GM19193 (cell line): ENCODE results near the gene RRP15.

ENCODE experiments used
- POLR2A ChIP-seq: IDR thresholded peaks from 4 replicates; pipeline ENCODE4 v1.6.1; 2011; ENCODE audit not compliant: insufficient read depth, insufficient read length; ENCODE audit errors: extremely low read depth

RRP15 gene, protein sequence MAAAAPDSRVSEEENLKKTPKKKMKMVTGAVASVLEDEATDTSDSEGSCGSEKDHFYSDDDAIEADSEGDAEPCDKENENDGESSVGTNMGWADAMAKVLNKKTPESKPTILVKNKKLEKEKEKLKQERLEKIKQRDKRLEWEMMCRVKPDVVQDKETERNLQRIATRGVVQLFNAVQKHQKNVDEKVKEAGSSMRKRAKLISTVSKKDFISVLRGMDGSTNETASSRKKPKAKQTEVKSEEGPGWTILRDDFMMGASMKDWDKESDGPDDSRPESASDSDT

DNA sequence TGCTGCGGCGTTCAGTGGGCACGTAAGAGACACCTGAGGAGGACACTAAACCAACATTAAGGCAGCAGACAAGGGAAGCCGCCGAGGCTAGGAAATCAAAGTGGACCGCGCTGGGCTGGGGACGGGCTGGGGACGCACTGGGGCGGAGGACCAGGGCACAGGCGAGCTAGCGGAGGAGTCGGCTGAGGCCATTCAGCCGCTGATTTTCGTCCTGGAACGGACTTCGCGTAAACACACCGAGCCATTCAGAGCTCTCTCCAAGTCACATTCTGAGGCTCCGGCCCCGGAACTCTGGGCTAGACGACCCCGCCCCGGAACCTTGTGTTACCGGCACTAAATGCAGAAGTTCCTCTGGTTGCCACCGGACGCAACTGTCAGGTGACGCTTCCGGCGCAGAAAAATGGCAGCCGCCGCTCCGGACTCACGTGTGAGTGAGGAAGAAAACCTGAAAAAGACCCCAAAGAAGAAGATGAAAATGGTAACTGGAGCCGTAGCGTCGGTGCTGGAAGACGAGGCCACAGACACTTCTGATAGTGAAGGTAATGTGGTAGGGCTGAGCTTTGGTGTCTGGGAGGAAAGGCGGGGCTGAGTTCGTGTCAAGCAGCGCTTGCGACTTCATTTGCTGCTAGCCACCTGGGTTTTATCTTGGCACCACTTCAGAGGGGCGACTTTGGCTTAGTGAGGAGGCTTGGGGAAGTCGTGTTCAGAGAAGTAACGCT is at the start of gene RRP15:
Gene RRP15 (plus strand): TSS at position 377 of the 719 bp plus-strand sequence. CDS start 24 bp downstream, at position 401.
- TF ChIP-seq POLR2A: peak; percentile 82

DNA sequence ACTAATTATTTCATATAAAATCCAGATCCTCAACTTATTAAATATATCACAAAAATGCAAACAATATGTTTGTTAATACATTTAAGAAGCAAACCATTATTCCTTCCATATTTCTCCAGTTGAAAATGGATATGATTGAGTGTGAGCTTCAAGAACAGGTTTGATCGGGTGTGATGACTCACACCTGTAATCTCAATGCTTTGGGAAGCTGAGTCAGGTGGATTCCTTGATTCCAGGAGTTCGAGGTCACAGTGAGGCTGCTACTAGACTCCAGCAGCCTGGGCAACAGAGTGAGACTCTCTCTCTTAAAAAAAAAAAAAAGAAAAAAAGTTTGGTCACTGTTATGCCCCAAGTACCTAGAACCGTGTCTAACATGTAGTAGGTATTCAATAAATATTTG is 42.9 kb upstream of the RRP15 start:
- no peak for TF ChIP-seq POLR2A

DNA sequence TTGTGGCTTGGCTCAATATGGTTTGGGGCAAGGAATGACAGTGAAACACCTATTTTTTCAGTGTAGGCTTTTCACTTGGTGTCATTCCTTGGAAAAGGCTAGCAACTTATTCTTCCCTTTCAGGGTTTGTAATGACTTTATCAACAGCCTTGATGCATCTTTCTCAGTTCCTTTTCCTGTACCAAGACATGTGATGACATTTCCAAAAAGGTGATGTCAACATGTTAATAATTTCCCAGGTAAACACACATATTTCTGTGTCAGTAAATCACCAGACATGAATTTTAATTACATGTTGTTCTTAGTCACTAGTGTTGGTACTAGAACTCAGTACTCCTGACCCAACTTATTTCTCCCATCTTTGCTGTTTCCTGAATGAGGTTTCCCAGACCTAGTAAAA is 37.8 kb upstream of the RRP15 start:
- TF ChIP-seq POLR2A: no peak

DNA sequence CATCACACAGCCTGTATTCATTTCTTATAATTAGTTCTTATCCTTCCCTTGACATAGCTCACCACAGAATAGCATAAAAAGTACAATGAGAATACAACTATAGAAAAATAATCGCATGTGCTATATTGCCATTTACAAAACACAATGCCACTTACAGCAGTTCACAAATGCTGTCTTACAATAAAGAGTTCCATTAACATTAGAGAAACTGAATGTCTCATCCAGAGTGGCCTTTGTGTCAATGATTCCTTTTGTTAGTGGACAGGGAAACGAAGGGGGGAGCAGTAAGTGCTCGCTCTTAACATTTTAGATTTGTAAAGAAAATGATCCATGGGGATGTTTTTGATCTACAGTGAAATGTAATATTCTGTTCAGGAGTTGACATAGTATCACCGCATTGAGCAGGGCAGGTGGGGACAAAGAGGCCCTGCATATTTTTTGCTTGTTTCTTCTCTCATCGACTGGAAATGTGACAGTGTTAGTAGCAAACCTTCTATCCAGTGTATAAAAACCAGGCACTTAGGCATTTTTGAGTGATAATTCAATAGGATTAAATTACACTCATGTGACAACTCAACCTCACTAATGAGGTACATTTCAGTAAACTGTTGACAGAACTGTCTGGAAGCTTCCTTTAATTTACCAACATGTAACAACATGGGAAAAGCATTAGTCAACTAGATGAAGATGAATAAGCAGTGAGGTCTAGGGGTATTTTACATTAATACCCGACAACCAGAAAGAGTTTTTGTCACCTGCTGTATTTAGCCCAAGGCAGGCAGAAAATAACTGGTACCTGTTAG is 35.6 kb upstream of the RRP15 start:
- TF ChIP-seq POLR2A: no peak

DNA sequence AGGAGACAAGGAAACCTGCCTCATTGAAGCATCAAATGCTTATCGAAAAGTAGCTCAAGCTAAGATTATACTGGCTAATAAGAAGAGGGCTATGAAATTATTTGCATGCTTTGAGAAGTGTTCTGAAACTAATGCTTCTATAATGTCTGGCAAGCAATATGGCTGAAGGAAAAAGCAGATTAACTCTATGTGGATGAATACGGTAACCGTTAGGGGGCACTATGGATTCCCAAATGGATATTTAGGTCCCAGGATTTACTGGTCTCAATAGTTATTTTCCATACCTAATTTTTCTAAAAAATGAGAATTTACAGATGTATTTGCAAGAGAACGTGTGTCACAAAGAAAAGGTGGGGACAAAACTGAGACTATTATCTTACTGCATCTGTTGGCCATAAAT is 34.6 kb upstream of the RRP15 start:
- no peak for TF ChIP-seq POLR2A

DNA sequence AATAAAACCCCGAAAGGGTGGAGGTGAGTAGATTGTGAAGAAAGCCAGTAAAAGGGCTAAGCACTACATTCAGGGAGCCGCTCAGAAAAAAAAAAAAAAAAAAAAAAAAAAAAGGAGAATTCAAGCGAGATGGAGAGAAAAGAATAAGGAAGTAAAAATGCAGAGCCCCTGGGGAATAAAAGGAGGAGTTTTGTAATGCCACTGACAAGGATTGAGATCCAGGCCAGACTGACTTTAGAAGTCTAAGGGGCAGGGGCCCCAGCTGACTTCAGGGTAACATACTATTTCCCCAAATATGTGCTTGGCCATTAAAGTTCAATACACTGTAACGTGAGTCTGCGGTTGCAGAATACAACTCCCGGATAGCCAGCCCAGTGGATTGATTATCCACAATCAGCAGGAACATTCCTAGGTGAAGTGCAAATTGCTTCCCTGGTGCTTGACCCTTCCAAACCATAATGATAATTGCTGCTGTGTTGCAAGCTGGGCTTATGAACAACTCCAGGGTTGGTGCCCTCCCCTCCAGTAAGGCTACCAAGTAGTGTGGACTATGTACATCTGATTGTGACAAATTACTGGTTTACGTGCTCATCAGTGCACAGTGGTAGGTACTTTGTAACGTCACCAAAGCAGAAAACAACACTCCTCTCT is 30.7 kb upstream of the RRP15 start:
- TF ChIP-seq POLR2A: no peak

DNA sequence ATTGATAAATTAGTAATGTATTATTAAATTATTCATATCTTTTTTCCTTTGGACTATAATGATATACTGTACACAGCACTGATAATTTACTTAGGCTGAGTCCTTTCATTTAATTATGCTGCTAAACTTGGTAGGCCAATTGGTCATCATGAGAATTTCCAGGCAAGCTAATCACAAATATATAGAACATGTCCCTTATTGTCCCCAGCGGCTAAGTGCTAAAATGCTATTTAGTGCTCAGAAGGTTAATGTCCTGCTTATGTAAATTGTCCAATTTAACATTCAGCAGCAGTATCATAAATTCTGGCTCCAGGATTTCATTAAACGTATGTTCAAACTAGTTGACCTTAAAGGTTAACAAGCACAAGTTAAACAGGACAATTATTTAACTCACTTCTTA is 30.0 kb upstream of the RRP15 start:
- no peak for TF ChIP-seq POLR2A

DNA sequence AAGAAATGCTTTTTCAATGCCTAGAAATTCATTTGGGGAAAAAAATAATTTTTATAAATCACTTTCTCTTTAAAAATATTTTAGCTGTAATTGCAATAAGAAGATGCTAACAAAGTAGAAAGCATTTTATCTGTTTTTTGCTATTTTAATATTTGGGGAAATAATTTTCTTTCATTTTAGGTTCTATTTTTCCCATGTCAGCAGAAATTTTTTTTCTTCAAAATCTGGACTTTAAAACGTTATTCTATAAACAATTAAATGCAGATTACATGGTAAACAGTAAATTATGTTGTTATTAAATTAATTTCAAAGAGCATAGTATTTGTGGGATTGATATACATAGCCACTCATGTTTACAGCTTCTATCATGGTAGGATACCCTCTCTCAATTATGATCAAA is 27.7 kb upstream of the RRP15 start:
- no peak for TF ChIP-seq POLR2A

DNA sequence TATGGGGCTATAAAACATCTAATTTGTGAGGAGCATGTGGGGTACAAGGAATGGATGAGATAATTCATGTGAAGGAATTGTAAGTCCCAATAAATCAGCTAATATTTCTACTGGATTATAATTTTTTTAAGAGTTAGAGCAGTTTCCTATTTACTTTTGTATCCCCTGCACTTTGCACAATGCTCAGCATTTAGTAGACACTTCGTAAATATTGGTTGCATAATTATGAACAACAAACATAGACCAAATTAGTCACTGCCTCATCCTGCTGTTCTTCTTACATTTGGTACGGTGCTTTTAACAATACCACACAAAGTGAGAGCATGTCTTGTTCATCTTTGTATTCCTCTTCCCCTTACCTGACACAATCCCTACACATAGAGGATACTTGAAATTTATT is 27.1 kb upstream of the RRP15 start:
- no peak for TF ChIP-seq POLR2A

DNA sequence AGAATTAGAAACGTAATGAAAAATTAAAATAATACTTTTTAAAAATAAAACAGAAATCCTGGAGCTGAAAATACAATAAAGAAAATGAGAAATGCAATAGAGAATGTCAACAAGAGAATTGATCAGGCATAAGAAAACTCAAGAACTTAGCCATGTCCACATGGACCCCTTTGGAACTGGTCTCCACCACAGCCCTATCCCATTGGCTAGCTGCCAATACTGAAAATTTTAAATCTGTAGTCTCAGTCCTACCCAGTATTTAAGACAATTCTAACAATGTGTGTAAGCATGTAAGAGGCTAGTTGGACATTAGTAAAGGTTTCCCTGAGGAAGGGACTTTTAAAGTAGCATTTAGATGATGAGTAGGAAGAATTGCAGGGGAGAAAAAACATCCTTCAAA is 25.8 kb upstream of the RRP15 start:
- TF ChIP-seq POLR2A: no peak

DNA sequence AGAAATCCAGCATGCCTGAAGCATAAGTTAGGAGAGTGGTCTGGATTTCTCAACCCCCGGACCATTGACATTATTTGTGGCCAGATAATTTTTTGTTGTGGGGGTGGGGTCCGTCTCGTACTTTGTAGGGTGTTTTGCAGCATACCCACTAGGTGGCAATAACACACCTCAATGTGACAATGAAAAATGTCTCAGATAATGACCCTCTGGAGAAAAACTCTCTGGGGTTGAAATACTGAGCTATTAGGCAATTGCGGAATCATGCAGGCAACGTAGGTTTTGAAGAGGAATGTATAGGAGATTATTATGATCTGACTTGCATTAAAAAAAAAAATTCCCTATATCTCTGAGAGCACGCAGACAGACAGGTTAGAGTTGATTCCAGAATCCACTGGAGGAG is 25.3 kb upstream of the RRP15 start:
- no peak for TF ChIP-seq POLR2A

DNA sequence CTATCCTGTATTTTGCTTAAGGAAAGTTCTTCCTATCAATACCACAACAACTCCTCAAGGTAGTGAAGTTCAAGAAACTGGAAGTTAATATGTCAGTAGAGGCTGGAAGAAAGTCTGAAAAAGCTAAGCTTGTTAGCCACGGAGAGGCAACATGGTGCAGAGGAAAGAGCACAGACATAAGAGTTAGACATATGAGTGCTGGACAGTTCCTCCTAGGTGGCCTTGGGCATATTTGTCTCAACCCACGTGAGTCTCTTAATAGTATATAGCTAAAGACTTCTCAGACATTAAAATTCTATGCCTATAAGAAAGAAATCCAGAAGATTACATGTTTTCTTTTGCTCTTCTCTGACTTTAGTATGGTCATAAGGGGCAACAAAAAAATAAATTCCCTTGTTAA is 22.8 kb upstream of the RRP15 start:
- no peak for TF ChIP-seq POLR2A

DNA sequence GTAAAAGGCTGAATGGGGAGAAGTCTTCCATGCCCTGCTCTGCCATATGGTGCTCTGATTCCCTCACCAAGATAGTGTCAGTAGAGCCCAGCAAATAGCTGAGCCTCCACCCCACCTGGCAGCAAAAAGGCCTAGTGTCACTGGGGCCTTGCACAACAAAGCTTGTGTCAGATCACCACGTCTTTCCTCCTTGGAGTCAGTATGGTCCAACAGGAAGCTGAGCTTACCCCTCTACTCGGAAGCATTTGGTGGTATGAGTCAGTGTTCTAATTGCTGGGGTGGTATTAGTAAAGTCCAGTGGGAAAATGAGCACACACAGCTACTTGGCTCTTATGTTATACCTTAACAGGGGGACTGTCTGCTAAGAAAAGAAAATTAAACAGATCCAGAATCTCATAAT is 18.7 kb upstream of the RRP15 start:
- no peak for TF ChIP-seq POLR2A

DNA sequence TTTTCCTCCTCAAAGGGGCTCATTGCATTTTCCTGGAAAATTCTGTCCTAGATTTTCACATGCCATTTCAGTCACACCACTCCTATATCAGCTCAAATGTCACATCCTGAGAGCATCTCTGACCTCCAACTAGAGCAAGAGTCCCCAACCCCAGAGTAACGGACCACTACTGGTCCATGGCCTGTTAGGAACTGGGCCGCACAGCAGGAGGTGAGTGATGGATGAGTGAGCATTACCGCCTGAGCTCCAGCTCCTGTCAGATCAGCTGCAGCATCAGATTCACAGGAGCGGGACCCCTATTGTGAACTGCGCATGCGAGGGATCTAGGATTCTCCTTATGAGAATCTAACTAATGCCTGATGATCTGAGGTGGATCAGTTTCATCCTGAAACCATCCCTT is 12.7 kb upstream of the RRP15 start:
- TF ChIP-seq POLR2A: no peak

DNA sequence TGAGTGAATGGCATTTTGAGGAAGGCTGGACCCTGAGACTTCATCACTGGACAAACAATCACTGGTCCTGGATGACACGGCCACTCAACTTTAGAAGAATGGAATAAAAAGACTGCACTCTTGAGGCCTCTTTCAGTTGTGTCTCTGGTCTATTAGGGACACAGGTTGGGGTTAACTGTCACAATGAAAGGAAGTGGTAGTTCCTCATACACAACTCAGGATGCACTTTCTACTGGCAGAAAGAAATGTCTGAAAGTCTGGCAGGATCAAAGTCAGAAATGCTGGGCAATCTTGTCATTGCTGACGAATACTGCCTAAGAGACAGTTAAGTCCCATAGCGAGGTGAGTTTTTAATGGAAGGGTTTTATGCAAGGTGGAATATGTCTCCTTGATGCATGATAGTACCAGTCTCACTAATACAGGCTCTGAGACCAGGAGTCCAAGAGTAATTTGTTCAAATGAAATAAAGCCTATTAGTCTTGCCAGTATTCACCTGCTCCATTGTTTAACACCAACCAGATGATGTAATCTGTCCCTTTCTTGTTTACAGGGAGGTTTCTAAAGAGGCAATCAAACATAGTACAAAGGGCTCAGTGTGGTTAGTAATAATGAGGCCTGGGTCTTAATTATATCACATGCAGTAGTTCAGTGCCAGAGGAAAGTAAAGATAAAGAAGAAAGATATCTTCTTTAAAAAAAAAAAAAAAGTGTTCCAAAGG is 11.2 kb upstream of the RRP15 start:
- no peak for TF ChIP-seq POLR2A

DNA sequence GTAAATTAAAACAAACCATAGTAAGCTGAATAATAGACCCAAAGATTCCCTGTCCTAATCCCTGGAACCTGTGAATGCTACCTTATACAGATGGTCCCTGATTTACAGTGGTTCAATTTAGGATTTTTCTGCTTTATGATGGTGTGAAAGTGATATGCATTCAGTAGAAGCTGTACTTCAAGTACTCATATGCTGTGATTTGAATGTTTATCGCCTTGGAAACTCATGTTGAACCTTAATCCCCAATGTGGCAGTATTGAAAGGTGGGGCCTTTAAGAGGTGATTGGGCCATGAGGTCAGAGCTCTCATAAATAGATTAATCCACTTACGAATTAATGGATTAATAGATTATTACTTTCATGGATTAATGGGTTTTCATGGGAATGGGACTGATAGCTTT is 10.6 kb upstream of the RRP15 start:
- no peak for TF ChIP-seq POLR2A

DNA sequence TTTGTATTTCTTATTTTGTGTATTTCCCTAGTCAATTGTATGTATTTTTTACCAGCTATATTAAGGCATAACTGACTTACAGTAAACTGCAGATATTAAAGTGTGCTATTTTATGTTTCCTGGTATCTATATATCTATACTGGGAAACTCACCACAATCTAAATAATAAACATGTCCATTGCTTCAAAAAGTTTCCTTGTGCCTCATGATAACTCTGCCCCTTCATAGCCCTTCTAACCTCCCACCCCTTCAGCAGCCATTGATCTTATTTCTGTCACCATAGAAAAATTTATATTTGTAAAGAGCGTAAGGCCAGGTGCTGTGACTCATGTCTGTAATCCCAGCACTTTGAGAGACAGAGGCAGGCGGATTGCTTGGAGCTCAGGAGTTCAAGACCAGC is 9.3 kb upstream of the RRP15 start:
- no peak for TF ChIP-seq POLR2A
